DMS79 treated with DMSO at 0.1 percent for 48 hours (cell line): Measurements from ENCODE around the gene TAB2.
"Not testable (repeated sequence)": the region's sequence is repeated elsewhere in the genome, so short reads cannot be mapped to it uniquely, and the experiment has no call there.

Source experiments
- DNase-seq: peaks from one replicate; lab custom pipeline; 2025; lab: John Stamatoyannopoulos, UW

Gene TAB2

GRCh38 chr6:149444360-149445094 is 127.0 kb downstream of the TAB2 start:
- DNase-seq, result not testable (repeated sequence)

- DNase-seq, result no peak
These were observed 127.6 kb downstream of the TAB2 start for GRCh38 chr6:149445095-149445466.

- DNase-seq, result no peak
These were observed 128.1 kb downstream of the TAB2 start for GRCh38 chr6:149445573-149445972.

- DNase-seq, result no peak
These were observed 129.4 kb downstream of the TAB2 start for GRCh38 chr6:149446791-149447376.

- no peak for DNase-seq
These were observed 131.4 kb downstream of the TAB2 start for GRCh38 chr6:149448821-149449453.

GRCh38 chr6:149449831-149450678 is 132.5 kb downstream of the TAB2 start:
- DNase-seq, result no peak

- DNase-seq, result peak; percentile 36
These were observed 133.3 kb downstream of the TAB2 start for GRCh38 chr6:149450679-149451375.

GRCh38 chr6:149451376-149452036 is 134.0 kb downstream of the TAB2 start:
- no peak for DNase-seq

- no peak for DNase-seq
These were observed 134.8 kb downstream of the TAB2 start for GRCh38 chr6:149452037-149452939.

- no peak for DNase-seq
These were observed 136.3 kb downstream of the TAB2 start for GRCh38 chr6:149453597-149454345.

- DNase-seq, result peak; percentile 86
These were observed 136.9 kb downstream of the TAB2 start for GRCh38 chr6:149454346-149454848.

- peak; percentile 26 for DNase-seq
These were observed 137.7 kb downstream of the TAB2 start for GRCh38 chr6:149455031-149455732.

- no peak for DNase-seq
These were observed 139.0 kb downstream of the TAB2 start for GRCh38 chr6:149456311-149457021.

- DNase-seq, result no peak
These were observed 139.9 kb downstream of the TAB2 start for GRCh38 chr6:149457316-149457884.

GRCh38 chr6:149458196-149458595 is 140.7 kb downstream of the TAB2 start:
- no peak for DNase-seq

GRCh38 chr6:149458806-149459205 is 141.3 kb downstream of the TAB2 start:
- DNase-seq, result no peak

- no peak for DNase-seq
These were observed 142.2 kb downstream of the TAB2 start for GRCh38 chr6:149459761-149460160.

- DNase-seq, result not testable (repeated sequence)
These were observed 142.7 kb downstream of the TAB2 start for GRCh38 chr6:149460249-149460648.
